GM19328 (cell line): ENCODE results near the gene VAT1.

Experiments
- ATAC-seq: cut with Tn5 transposase; IDR thresholded peaks from one replicate; pipeline ENCODE4 v1.9.1; 2021; ENCODE audit warnings: mild to moderate bottlenecking, moderate library complexity; ENCODE audit not compliant: unreplicated experiment

Gene VAT1

GRCh38 chr17:43027091-43028032 is 5.2 kb upstream of the VAT1 start:
- ATAC-seq = no peak

- no peak for ATAC-seq
These were observed 4.4 kb upstream of the VAT1 start for GRCh38 chr17:43026595-43026994.

- ATAC-seq = no peak
These were observed 3.8 kb upstream of the VAT1 start for GRCh38 chr17:43025766-43026537.

GRCh38 chr17:43025290-43025657 is 3.1 kb upstream of the VAT1 start:
- ATAC-seq = no peak

- no peak for ATAC-seq
These were observed 2.5 kb upstream of the VAT1 start, which contains the start of gene RND2 for GRCh38 chr17:43024407-43025289. Gene RND2 (plus strand): TSS chr17:43025231. CDS start chr17:43025348, 117 bp downstream.

- ATAC-seq = no peak
These were observed 1.1 kb downstream of the VAT1 start for GRCh38 chr17:43020789-43021740.

GRCh38 chr17:43020030-43020621 is 2.1 kb downstream of the VAT1 start:
- ATAC-seq = no peak

GRCh38 chr17:43019418-43019817 is 2.8 kb downstream of the VAT1 start:
- ATAC-seq = no peak

GRCh38 chr17:43018932-43019331 is 3.3 kb downstream of the VAT1 start:
- ATAC-seq = no peak

GRCh38 chr17:43018008-43018853 is 4.0 kb downstream of the VAT1 start:
- ATAC-seq = no peak

- no peak for ATAC-seq
These were observed 6.0 kb downstream of the VAT1 start for GRCh38 chr17:43016216-43016615.

- no peak for ATAC-seq
These were observed 6.6 kb downstream of the VAT1 start for GRCh38 chr17:43015579-43015978.

GRCh38 chr17:43014649-43015542 is 7.3 kb downstream of the VAT1 start:
- ATAC-seq = no peak

- no peak for ATAC-seq
These were observed 8.1 kb downstream of the VAT1 start for GRCh38 chr17:43014020-43014648.

GRCh38 chr17:43013296-43013695 is 8.9 kb downstream of the VAT1 start:
- no peak for ATAC-seq

GRCh38 chr17:43011728-43012472 is 10.3 kb downstream of the VAT1 start:
- no peak for ATAC-seq
